Retinal pigment epithelial cell (primary cell): ENCODE results near the gene ADAP2.

Experiments used
- DNase-seq: peaks from one replicate; pipeline ENCODE4 v3.0.0-alpha.2; 2010; ENCODE audit warnings: low read depth
- H3K4me3 ChIP-seq: 2 replicates; pipeline ENCODE4 v1.5.1; 2011; ENCODE audit warnings: mild to moderate bottlenecking, low read length, control low read depth, moderate library complexity
- CTCF ChIP-seq: conservative IDR thresholded peaks from 2 replicates; pipeline ENCODE4 v1.5.1; 2011; ENCODE audit warnings: low read depth, low read length, control low read depth, inconsistent platforms

Gene ADAP2

GRCh38 chr17:30921544-30922196 is at the start of gene ADAP2:
ADAP2 (plus strand) TSS chr17:30921945; CDS start chr17:30922015, 70 bp downstream.
- H3K4me3 ChIP-seq: peak within 1 kb of the TSS; percentile 34
- DNase-seq: no peak
- TF ChIP-seq CTCF: no peak

- TF ChIP-seq CTCF: no peak
- H3K4me3 ChIP-seq: no peak overlapping the region
- no peak for DNase-seq
Observed at GRCh38 chr17:30886187-30886586, 35.6 kb upstream of the ADAP2 start.

- DNase-seq: no peak
- H3K4me3 ChIP-seq: no peak overlapping the region
- TF ChIP-seq CTCF: no peak
Observed at GRCh38 chr17:30894236-30894635, 27.5 kb upstream of the ADAP2 start.

- no peak for DNase-seq
- TF ChIP-seq CTCF: no peak
- H3K4me3 ChIP-seq: no peak overlapping the region
Observed at GRCh38 chr17:30897311-30897710, 24.4 kb upstream of the ADAP2 start.

GRCh38 chr17:30905742-30906100 is 16.0 kb upstream of the ADAP2 start:
- DNase-seq: no peak
- peak overlapping the region; percentile 92 for H3K4me3 ChIP-seq
- no peak for TF ChIP-seq CTCF

- no peak for TF ChIP-seq CTCF
- H3K4me3 ChIP-seq: peak within 1 kb of the TSS; percentile 92
- peak; percentile 63 for DNase-seq
Observed at GRCh38 chr17:30906101-30906911, 15.4 kb upstream of the ADAP2 start, which contains the start of gene TEFM. TEFM (minus strand) TSS chr17:30906238; CDS start chr17:30906198, 40 bp downstream.
